GM21423 (cell line): ENCODE measurements around the gene PTEN.

Source experiments
- ATAC-seq: cut with Tn5 transposase; IDR thresholded peaks from one replicate; pipeline ENCODE4 v1.9.1; 2021; ENCODE audit warnings: mild to moderate bottlenecking, moderate library complexity; ENCODE audit not compliant: unreplicated experiment

The PTEN gene

DNA sequence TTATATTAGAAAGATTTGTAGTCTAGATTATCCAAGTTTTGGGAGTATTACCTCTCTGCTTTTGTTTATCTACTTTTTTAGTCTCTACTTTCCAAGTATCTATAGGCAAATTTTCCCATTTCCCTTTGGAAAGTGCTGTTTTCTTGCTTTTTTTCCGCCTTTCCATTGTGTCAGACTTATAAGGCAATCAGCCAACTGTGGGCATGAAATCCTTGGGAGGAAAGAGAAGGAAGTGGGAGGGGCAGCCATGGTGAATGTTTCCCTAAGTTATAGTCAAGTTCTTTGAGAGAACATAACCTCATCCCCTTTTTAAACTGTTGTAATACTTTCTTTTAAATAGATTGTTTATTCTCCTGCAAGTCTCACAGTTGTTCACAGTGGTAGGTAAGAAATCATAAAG is 52.6 kb downstream of the PTEN start:
- ATAC-seq = no peak

DNA sequence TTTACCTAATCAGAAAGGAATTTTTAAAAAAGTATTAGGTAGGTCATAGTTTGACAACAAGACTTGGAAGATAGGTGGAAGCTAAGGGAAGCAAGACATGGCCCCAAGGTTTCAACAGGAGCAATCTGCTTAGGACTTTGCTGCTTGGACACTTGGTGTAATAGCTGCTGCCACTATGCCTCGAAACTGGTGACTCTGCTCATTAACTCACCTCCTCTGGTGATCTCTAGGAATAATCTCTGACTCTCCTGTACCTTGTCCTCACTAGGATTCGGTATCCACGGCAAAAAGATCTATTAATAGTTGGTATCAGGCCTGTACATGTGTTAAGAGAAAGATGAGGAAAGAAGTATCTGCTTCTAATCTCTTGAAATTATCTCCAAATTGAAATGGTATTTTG is 53.1 kb downstream of the PTEN start:
- no peak for ATAC-seq

DNA sequence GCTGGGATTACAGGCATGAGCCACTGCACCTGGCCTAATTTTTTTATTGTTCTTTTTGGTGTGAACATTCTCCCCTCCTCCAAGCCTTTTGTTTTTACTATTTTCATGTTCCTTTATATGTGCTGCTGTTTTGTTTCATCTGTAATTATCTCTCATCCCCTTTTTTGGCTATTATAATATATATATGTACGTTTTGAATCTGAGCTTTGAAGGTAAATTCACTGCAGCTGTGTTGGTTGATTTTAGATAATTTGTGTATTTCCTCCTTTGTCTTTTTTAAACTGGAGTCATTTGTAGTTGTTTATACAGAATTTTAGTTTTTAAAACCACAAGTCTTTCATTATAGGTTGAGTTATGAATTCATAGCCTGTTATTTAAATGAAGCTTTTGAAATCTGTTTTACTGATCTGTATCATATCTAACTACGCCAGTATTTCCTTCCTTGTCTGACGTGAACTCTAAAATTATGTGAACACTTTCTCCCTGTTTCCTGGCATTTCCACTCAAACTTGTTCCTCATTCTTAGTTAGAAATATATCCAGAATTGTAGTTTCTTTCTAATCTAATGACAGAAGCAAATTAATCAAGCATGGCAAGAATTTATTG is 54.9 kb downstream of the PTEN start:
- ATAC-seq = no peak

DNA sequence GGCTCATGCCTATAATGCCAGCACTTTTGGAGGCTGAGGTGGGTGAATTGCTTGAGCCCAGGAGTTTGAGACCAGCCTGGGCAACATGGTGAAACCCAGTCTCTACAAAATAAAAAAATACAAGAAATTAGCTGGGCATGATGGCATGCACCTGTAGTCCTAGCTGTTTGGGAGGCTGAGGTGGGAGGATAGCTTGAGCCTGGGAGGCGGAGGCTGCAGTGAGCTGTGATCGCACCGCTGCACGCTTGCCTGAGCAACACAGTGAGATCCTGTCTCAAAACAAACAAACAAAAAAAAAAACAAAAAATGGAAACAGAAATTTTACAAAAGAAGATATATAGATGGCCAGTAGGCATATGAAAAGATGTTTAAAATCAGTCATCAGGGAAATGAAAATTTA is 57.1 kb downstream of the PTEN start:
- no peak for ATAC-seq

DNA sequence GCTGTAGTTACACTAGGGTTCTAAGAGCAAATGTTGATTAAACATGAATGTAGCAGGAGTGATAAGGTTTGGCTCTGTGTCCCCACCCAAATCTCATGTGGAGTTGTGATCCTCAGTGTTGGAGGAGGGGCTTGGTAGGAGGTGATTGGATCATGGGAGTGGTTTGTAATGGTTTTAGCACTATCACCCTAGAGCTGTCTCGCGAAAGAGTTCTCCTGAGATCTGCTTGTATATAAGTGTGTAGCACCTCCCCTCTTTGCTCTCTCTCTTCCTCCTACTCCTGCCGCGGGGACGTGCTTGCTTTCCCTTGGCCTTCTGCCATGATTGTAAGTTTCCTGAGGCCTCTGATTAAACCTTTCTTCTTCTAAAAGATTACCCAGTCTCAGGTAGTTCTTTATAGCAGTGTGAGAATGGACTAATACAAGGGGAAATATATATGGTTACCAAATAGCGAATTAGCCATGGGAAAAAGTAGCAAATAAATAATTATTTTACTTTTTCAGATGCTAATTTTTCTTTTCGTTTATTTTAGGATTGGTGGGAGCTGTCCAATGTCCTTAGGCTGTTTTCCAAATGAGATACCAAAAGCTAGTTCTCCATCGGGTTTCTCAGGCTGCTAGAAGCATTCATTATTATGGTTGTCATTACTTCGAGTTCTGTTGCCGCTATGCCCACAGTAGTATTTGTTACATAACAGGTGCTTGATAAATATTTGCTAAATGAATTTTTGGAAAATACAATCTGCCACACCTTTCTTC is 58.7 kb downstream of the PTEN start:
- ATAC-seq = no peak

DNA sequence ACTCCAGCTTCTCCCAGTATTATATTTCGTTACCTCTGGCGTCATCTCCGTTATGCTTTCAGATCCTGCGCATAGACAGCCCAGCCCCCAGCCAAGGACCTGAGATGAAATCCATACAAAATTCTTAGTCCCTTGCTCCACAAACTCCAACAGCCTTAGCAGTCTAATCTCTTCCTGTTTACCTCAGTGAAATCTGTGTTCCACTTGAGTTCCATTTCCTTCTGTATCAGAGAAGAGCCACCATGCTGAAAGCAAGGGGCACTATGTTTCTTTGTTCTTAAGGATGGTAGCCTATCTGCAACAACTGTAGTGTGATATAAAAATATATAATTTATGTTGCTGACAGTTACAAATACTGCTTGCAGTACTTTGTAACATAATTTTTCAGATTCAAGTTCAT is 59.8 kb downstream of the PTEN start:
- no peak for ATAC-seq

DNA sequence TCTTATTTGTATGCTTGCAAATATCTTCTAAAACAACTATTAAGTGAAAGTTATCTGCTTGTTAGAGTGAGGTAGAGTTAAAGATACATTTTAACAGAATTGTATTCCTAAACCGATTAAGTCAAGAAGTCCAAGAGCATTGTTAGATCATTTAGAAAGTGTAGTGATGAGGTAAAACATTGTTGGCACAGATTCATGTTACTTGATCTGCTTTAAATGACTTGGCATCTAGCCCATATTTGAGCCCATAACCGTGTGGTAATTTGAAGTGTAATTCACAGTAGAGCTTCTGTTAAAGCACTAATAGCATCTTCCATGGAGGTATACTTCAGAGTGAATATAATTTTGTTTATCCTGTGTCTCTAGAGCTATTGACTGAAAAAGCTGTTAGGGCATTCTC is 62.1 kb downstream of the PTEN start:
- ATAC-seq = no peak

DNA sequence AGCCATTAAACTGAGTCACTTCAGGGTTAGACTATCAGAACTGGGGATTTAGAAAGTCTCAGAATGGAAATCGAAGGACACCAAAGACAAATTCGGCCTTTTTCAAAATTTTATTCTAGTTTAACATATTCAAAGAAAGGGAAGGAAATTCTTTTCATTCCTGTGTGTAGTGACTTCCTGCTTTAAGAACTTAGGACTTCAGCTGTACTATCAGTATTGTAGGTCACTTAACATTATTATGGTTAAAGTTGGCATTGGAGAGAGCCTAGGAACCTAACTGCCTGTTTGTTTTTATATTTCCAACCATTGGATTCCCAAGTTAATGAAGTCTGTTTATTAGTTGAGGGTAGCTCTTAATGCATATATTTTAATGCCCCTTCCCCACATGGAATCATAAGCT is 63.7 kb downstream of the PTEN start:
- no peak for ATAC-seq

DNA sequence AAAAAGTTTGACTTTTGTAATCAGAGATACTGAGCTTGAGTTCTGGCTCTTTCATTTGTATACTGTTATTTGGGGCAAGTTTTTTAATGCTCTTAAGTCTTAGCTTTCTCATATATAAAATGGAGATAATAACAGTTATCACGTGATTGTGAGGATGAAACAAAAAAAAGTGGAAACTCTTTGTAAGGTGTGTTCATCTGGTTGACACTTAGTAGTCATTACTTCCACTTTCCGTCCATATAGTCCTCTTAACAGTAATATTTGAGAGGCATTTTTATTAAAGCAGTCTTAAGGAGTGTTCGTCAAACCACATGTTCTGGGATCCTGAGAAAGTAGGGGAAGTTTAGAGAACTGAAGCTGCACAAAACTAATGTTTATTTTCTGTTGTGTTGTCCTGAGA is 65.6 kb downstream of the PTEN start:
- no peak for ATAC-seq

DNA sequence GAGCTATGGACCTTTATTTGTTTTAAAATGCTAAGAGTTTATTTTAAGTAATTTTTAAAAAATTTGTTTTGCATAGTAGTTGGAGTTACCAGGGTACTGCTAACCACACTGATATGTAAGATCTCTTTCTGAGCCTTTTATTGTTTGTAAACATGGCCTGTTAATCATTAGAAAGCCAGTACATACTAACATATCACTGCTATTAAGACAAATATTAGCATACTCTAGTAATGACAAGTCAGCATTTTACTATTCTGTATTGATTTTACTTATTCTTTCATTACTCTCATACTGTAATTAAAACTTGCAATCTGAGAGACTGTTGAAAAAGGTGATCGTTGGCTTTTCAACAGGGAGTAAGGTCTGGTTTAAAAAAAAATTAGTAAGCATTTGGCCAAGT is 66.7 kb downstream of the PTEN start:
- no peak for ATAC-seq

DNA sequence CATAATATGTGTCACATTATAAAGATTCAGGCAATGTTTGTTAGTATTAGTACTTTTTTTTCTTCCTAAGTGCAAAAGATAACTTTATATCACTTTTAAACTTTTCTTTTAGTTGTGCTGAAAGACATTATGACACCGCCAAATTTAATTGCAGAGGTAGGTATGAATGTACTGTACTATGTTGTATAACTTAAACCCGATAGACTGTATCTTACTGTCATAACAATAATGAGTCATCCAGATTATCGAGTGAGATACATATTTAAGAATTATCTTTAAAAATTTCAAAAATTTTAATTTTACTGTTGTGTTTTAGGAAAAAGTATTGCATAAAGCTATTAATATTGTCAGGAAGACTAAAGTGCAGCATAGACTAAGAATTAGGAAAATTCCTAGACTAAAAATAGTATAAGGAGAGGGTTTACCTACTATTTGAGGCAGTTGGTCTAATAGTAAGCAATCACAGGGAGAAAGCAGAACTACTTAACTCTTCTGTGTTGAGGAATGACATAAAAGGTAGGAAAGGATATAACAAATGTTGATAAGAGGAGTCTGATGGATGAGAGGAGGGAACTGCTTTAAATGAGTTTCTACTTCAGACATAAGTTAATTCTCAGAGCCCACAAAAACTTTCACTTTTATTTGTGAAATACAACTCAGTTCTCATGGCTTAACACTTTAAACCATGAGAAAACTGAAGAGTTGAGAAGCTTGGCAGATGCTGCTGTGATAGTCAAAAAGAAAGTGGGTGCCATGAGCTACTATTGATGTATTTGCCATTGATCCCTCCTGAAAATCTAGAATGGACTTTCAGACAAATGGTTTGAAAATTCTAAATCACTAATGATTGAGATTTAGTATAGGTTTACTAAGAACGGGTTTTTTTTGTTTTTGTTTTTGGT is 67.8 kb downstream of the PTEN start:
- no peak for ATAC-seq

DNA sequence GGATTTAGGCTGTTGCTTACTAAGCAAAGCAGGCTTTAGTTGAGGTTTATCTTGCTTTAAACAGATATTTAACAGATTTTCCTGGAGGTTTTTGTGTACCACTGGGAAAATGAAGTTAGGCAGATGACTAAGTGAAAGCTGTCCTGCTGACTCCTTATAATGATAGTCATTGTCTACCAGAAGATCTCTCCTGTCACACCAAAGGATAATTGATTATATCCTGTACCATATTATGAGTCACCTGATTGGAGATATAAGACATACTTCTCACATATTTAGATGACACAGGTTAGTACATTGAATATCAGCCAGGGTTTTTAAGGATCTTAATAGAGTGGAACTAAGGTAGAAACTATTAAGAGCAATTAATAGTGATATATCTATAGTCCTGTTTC is 68.4 kb downstream of the PTEN start:
- ATAC-seq = no peak

DNA sequence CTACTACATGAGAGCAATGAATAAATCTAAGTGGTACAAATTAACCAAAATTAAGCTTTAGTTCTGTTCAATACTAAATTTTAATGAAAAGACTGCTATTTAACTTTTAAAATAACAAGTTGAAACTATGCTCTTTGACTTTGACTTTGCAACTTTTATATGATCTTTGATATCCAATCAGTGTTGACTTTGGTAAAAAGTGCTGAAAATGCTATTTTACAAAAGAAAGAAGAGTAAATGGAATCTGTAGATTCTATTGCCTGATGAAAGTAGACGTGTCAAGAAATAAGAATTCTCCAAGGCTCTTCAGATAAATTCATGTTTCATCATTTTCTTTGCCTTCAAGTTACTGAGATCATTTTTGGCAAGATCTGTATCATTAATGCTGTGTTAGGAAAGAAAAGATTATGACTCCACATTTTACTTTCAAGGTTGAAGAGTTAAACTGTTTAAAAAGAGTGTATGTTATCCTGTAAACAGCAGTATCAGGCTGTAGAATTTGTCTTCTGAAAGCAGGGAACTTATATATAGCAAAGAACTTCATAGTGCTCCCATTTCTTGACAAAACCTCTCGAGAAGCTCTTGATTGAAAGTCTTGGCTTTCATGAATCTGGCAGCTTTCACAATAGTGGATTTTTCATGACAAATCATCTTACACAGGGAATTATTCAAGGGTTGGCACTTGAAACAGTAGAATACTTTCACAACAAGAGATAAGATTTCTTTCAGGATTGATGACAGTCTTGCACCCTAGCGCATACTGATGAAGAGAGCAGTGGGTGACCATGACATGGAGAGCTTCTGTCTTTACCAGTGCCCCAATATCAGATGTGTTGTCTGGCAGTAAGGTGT is 72.1 kb downstream of the PTEN start:
- no peak for ATAC-seq

DNA sequence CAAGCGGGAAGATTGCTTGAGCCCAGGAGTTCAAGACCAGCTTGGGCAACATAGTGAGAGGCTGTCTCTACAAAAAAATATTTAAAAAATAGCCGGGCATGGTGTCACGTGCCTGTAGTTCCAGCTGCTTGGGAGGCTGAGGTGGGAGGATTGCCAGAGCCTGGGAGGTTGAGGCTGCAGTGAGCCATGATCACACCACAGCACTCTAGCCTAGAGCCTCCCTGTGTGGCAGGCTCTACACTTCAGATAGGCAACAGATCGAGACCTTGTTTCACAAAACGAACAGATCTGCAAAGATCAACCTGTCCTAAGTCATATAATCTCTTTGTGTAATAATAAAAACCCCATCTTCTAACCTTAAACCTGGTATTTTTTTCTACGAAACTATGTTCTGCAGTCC is 76.8 kb downstream of the PTEN start:
- ATAC-seq = no peak

DNA sequence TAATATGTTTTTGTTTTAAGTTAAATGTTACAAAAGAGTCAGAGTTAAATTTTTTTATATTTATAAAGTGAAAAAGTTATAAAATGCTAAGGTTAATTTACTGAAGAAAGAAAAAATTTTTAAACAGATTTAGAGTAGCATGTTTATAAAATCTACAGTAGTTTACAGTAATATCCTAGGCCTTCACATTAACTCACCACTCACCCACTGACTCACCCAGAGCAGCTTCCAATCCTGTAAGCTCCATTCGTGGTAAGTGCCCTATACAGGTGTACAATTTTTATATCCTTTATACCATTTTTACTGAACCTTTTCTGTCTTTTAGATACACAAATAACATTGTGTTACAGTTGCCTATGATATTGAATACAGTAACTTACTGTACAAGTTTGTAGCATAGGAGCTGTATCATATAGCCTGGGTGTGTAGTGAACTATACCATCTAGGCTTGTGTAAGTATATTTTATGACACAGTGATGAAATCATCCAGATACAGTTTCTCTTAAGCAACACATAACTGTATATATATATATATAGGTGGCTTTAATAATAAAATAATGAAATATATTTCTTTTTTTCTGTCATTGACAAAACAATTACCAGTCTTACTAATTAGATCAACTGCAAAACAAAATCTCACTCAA is 79.6 kb downstream of the PTEN start:
- no peak for ATAC-seq

DNA sequence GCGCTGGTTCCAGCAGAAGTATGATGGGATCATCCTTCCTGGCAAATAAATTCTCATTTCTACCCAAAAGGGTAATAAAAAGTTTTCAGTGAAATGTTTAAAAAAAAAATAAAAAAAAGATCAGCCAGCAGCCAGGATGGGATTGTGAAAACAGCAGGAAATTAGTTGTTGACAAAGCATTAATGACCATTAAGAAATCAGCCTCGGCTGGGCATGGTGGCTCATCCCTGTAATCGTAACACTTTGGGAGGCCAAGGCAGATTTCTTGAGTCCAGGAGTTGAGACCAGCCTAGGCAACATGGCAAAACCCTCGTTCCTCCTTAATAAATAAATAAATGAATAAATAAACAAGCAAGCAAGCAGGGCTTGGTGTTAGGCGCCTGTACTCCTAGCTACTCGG is 82.6 kb downstream of the PTEN start:
- ATAC-seq = no peak

DNA sequence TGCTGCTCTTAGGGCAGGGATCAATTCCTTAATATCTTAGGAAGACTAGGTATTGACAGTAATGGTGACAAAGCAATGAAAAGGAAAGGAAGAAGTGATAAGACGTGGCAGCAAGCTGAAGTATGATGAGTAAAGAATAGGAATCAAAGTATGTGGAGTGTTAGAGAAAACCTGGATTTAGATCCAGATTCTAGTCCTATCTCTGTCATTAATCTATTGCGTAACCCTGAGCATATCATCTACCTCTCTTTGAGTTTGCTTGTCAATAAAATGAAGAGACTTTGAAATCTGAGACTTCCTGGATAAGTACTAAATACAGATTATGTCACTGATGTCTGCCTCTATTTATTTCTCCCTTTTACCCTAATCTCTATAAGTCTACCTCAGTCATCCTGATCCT is 89.2 kb downstream of the PTEN start:
- ATAC-seq = no peak

DNA sequence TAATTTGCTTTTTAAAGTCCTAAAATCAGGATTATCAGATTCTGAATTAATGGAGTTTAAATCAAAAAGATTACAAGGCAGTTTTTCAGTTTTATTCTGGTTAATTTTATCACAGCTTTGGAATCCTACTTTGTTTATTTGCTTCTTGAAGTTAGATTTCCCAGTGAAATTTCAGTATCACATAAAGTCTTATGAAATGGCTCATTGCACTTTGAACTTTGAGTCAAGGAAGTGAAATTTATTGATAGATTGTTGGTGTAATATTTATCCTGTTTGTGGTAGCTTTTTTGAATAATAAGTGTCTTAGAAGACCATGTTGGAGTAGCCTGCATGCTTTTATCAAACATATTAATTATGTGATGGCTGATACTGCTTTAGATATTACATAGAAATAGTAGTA is 92.6 kb downstream of the PTEN start:
- no peak for ATAC-seq

DNA sequence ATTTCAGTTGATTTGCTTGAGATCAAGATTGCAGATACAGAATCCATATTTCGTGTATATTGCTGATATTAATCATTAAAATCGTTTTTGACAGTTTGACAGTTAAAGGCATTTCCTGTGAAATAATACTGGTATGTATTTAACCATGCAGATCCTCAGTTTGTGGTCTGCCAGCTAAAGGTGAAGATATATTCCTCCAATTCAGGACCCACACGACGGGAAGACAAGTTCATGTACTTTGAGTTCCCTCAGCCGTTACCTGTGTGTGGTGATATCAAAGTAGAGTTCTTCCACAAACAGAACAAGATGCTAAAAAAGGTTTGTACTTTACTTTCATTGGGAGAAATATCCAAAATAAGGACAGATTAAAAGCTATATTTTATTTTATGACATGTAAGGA is 94.3 kb downstream of the PTEN start:
- no peak for ATAC-seq

DNA sequence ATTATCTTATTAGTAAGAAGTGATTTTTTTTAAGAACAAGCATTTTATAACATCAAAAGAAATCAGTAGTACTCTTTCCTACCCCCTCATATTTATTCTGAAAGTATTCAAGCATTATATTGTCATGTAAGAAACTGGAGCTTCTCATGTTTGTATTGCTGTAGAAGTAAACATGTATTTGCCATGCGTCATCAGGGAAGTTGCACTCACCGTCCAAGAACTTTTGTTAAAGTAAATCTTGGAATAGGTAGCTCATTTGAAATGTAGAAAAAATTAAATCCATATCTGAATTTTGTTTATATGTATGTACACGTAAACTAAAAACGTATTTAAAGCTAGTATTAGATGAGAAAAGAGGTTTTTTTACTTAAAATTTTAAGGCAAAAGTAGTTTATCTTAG is 96.8 kb downstream of the PTEN start:
- no peak for ATAC-seq

DNA sequence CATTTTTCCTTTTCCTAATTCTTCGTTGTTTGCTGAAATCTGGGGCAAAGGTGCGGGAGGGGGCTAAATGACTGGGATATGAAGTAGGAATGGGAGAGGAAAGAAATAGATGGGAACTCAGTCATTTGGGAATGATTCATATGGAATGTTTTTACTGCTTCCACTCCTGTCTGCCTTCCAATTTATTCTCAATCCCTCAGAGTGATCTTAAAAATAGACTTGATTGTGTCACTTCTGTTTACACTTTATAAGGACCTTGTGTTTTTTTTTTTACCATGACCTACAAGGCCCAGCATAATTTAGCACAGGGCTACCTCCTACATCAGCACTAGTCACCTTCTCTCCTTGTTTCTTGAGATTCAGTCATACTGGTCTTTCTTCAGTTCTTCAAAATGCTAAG is 97.9 kb downstream of the PTEN start:
- ATAC-seq = no peak
